Ovary (tissue), 3 donors: ENCODE results near the gene TGM2.

Experiments
- CTCF ChIP-seq, 3 donors: fragments of 450-650 bp in 2 of 3; fragments of 200-600 bp in 1 of 3; IDR thresholded peaks; one replicate each; pipeline versions ENCODE4 v1.5.1 to v1.8.0; 2016 to 2022; ENCODE audit warnings: antibody characterized with exemption in 3 of 3, mild to moderate bottlenecking in 1 of 3
- EP300 ChIP-seq: sonication (generic); formaldehyde crosslinking; IDR thresholded peaks from one replicate; pipeline ENCODE4 v1.6.1; 2017; ENCODE audit warnings: antibody characterized with exemption
- POLR2A ChIP-seq: fragments of 450-650 bp; IDR thresholded peaks from one replicate; pipeline ENCODE4 v1.6.1; 2017; ENCODE audit warnings: antibody characterized with exemption, mild to moderate bottlenecking, moderate library complexity
- donor health status: DM: no; HTN: no; CAD: no.

- TF ChIP-seq CTCF (IDR thresholded peaks at IDR 0.05), result no peak
- TF ChIP-seq POLR2A, result no peak
- TF ChIP-seq EP300, result no peak
Observed at GRCh38 chr20:38210741-38211140, 45.7 kb upstream of the TGM2 start.
